Heart left ventricle (tissue), 16 donors: ENCODE results near the gene PKNOX2. TPM values are rescaled to one million over a fixed set of nuclear protein-coding genes. Genes with fewer than 3 reads are reported as not detected.

ENCODE experiments used
- ATAC-seq, 4 donors: fragments of 200-7000 bp; cut with Tn5 transposase; one replicate each; pipeline ENCODE4 v1.9.1; 2020 to 2022; ENCODE audit warnings: moderate library complexity in 4 of 4, mild to moderate bottlenecking in 3 of 4, moderate number of reproducible peaks in 1 of 4
- DNase-seq, 5 donors: peaks; one replicate each; pipeline ENCODE4 v3.0.0-alpha.2; 2020
- H3K27ac ChIP-seq, 12 donors: fragments of 200-600 bp; sonication (generic) in 4 of 12; one replicate each; pipeline versions ENCODE4 v1.5.0 to v1.8.0; 2016 to 2022; ENCODE audit warnings: mild to moderate bottlenecking in 2 of 12
- H3K27me3 ChIP-seq, 9 donors: fragments of 200-600 bp; sonication (generic) in 2 of 9; one replicate each; pipeline versions ENCODE4 v1.5.1 to v1.8.0; 2016 to 2022; ENCODE audit warnings: mild to moderate bottlenecking in 3 of 9
- H3K36me3 ChIP-seq, 9 donors: fragments of 200-600 bp; sonication (generic) in 2 of 9; one replicate each; pipeline versions ENCODE4 v1.5.0 to v1.8.0; 2018 to 2022; ENCODE audit warnings: mild to moderate bottlenecking in 2 of 9
- H3K4me1 ChIP-seq, 12 donors: fragments of 200-600 bp; sonication (generic) in 4 of 12; one replicate each; pipeline versions ENCODE4 v1.5.0 to v1.8.0; 2016 to 2022; ENCODE audit warnings: mild to moderate bottlenecking in 3 of 12
- H3K4me3 ChIP-seq, 12 donors: fragments of 200-600 bp; sonication (generic) in 4 of 12; one replicate each; pipeline versions ENCODE4 v1.5.0 to v1.8.0; 2017 to 2022; ENCODE audit warnings: mild to moderate bottlenecking in 9 of 12, moderate library complexity in 4 of 12
- H3K9me3 ChIP-seq, 12 donors: fragments of 200-600 bp; sonication (generic) in 4 of 12; one replicate each; pipeline versions ENCODE4 v1.5.0 to v1.8.0; 2016 to 2022; ENCODE audit warnings: mild to moderate bottlenecking in 1 of 12
- CTCF ChIP-seq, 12 donors: fragments of 200-600 bp; sonication (generic) in 4 of 12; IDR thresholded peaks; one replicate each; pipeline versions ENCODE4 v1.5.0 to v1.8.0; 2018 to 2022; ENCODE audit warnings: antibody characterized with exemption in 12 of 12, mild to moderate bottlenecking in 5 of 12
- POLR2A ChIP-seq, 2 donors: fragments of 450-650 bp; IDR thresholded peaks; one replicate each; pipeline ENCODE4 v1.6.1; 2017; ENCODE audit warnings: antibody characterized with exemption in 2 of 2, mild to moderate bottlenecking in 2 of 2, moderate library complexity in 2 of 2
- WGBS, 4 donors: extraction: QIAGEN DNeasy Blood & Tissue Kit in 2 of 4; methylation state at CpG; one replicate each; pipeline versions ENCODE4 v1.1.5 to v1.1.7; 2013 to 2018; 5-methylcytosine and 5-hydroxymethylcytosine counted together
- intact Hi-C, 10 donors: fragments of 100-400 bp; cut with DNase I; formaldehyde crosslinking; loops; one replicate each; pipeline versions ENCODE4 v1.11.1 to v1.14.2; 2022
- polyA plus RNA-seq, 2 donors: library from polyadenylated mRNA; stranded (reverse); fragments of 200-250 nt; gene quantifications; one replicate each; pipeline ENCODE4 v1.2.3, GENCODE V29; 2013
- total RNA-seq, 9 donors: library from RNA; depleted of rRNA in 2 of 9; stranded (reverse); fragments of >200 nt in 2 of 9; fragmentation: NEBNext Ultra II Directional in 3 of 9; extraction: Animal tissue kit (Norgen Biotek cat#: 25700) in 3 of 9; gene quantifications; one replicate each; pipeline versions ENCODE4 v1.1.0 to v1.2.4, GENCODE V29; 2016 to 2023
- donor health status: ischemic (EF 13 %, LVEDD 7.1; RV severe dilation, severe dysfunction).
- donor health status: healthy with polysubstance abuse.
- donor health status: DM: no; HTN: yes; CAD: no.
- donor health status: DM: no; HTN: no; CAD: no.
- donor health status: ischemic (EF 25% LVEDD 6.9; RV normal size, moderate dysfunction).
- donor health status: ischemic (EF 25% LVEDD 5.7; RV mildly dilated, moderate dysfunction).
- donor health status: healthy.
- donor health status: DM: yes; HTN: yes; CAD: no.
- donor health status: ischemic (EF 35%, LVEDD 5.7; RV mildly dilated, moderate dysfunction).
- donor health status: nonischemic (EF 11% LVEDD 7.7; RV severe dilation, severe dysfunction).
- donor health status: DM: yes; HTN: yes; CAD: no.
- donor health status: PGD.
- donor health status: ischemic (EF 29% LVEDD 5.4; RV normal size, mild dysfunction).
- donor health status: nonischemic (EF 23%, LVEDD 6.1; RV moderate dilation, normal function).

PKNOX2 gene
- total and polyA plus RNA-seq, 11 donors: 3.1 to 9.4 (median 4.5) TPM

GRCh38 chr11:125306476-125306875, 141.9 kb downstream of the PKNOX2 start:
- Histone ChIP-seq H3K9me3 (no peaks in the 10 kb centered on the region), H3K27me3 (no peaks in the 10 kb centered on the region), H3K27ac (no peak overlapping the region), H3K4me1 (peaks cover 0 to under 1% (median 0%) of the 10 kb centered on the region in 12 donors), H3K36me3 (no peaks in the 10 kb centered on the region), H3K4me3 (no peak overlapping the region)
- WGBS, 4 donors: 89 to 93% (median 90%) methylated on average over 7 of the region's 7 CpGs
- TF ChIP-seq CTCF (IDR thresholded peaks at IDR 0.05): no peak
- TF ChIP-seq POLR2A (IDR thresholded peaks at IDR 0.05): no peak
- ATAC-seq (no peak), DNase-seq (no peak)
- intact Hi-C loops: no loop called here

GRCh38 chr11:125308246-125308645, 143.7 kb downstream of the PKNOX2 start:
- Histone ChIP-seq H3K4me1 (peaks cover 0 to 5% (median under 1%) of the 10 kb centered on the region in 12 donors), H3K9me3 (no peaks in the 10 kb centered on the region), H3K27me3 (no peaks in the 10 kb centered on the region), H3K4me3 (no peak overlapping the region), H3K36me3 (no peaks in the 10 kb centered on the region), H3K27ac (no peak overlapping the region)
- DNase-seq: no peak
- ATAC-seq: no peak
- intact Hi-C loops: no loop called here
- 87 to 93% (median 89%) methylated on average over 4 to 5 of the region's 5 CpGs for WGBS, 4 donors
- TF ChIP-seq POLR2A (IDR thresholded peaks at IDR 0.05): no peak
- TF ChIP-seq CTCF (IDR thresholded peaks at IDR 0.05): no peak

- Histone ChIP-seq H3K27me3 (no peaks in the 10 kb centered on the region), H3K27ac (no peak overlapping the region), H3K4me3 (no peak overlapping the region), H3K9me3 (peaks cover 0 to 3% (median 0%) of the 10 kb centered on the region in 12 donors), H3K4me1 (peaks cover 0 to 31% (median 19%) of the 10 kb centered on the region in 12 donors), H3K36me3 (no peaks in the 10 kb centered on the region)
- ATAC-seq (no peak), DNase-seq (no peak)
- 89 to 96% (median 92%) methylated on average over 8 to 12 of the region's 12 CpGs for WGBS, 4 donors
- no peak for TF ChIP-seq POLR2A (IDR thresholded peaks at IDR 0.05)
- no peak for TF ChIP-seq CTCF (IDR thresholded peaks at IDR 0.05)
- intact Hi-C loops: no loop called here
Observed at GRCh38 chr11:125312391-125312790, 147.8 kb downstream of the PKNOX2 start.

GRCh38 chr11:125312812-125313211, 148.3 kb downstream of the PKNOX2 start:
- DNase-seq: no peak
- ATAC-seq: no peak
- Histone ChIP-seq H3K4me1 (peaks cover 0 to 31% (median 19%) of the 10 kb centered on the region in 12 donors), H3K27ac (no peak overlapping the region), H3K9me3 (peaks cover 0 to 7% (median 0%) of the 10 kb centered on the region in 12 donors), H3K36me3 (no peaks in the 10 kb centered on the region), H3K27me3 (no peaks in the 10 kb centered on the region), H3K4me3 (no peak overlapping the region)
- intact Hi-C loops: no loop called here
- no peak for TF ChIP-seq POLR2A (IDR thresholded peaks at IDR 0.05)
- no peak for TF ChIP-seq CTCF (IDR thresholded peaks at IDR 0.05)
- WGBS, 4 donors: 90 to 92% (median 92%) methylated on average over 9 of the region's 9 CpGs
